Activated T-helper 17 cell treated with anti-CD3 and anti-CD28 coated beads, Interleukin-2, amount 50 U/mL, for 72 hours (primary cell): ENCODE measurements around the gene LDHAL6A. TPM values are rescaled to one million over a fixed set of nuclear protein-coding genes. Genes with fewer than 3 reads are reported as not detected.

Experiments used
- ATAC-seq: fragments of 150-1000 bp; cut with Tn5 transposase; replicated peaks from 2 replicates; pipeline ENCODE4 v1.10.0; 2021; ENCODE audit warnings: mild to moderate bottlenecking, moderate library complexity
- H3K27ac Mint-ChIP-seq: one replicate; pipeline ENCODE4 v1.8.0; 2022; ENCODE audit warnings: mixed read lengths
- H3K27me3 Mint-ChIP-seq: one replicate; pipeline ENCODE4 v1.8.0; 2022; ENCODE audit warnings: mixed read lengths
- H3K36me3 Mint-ChIP-seq: one replicate; pipeline ENCODE4 v1.8.0; 2022; ENCODE audit warnings: low read depth, mild to moderate bottlenecking, mixed read lengths
- H3K4me1 Mint-ChIP-seq: one replicate; pipeline ENCODE4 v1.8.0; 2022; ENCODE audit warnings: mixed read lengths
- H3K4me3 Mint-ChIP-seq: one replicate; pipeline ENCODE4 v1.8.0; 2022; ENCODE audit warnings: mild to moderate bottlenecking, mixed read lengths
- H3K9me3 Mint-ChIP-seq: one replicate; pipeline ENCODE4 v1.8.0; 2022; ENCODE audit warnings: mixed read lengths
- total RNA-seq, 2 donors: library from RNA; stranded (reverse); gene quantifications; one replicate each; pipeline ENCODE4 v1.2.3, GENCODE V29; 2022

Gene LDHAL6A
- total RNA-seq, 2 donors from 2014 or later: not detected

DNA sequence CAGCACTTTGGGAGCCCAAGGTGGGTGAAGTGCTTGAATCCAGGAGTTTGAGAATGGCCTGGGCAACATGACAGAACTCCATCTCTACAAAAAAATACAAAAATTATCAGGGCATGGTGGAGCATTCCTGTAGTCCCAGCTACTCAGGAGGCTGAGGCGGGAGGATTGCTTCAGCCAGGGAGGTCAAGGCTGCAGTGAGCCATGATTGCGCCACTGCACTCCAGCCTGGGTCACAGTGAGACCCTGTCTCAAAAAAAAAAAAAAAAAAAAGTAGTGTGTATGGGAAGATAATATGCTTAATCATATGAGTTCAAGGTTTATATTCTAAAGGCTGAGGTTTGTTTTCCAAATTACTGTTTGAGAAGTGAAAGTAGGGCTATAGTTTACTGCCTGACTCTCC, 10.7 kb downstream of the LDHAL6A start:
- no peak for ATAC-seq
- Mint-ChIP-seq H3K36me3 (no peaks in the 10 kb centered on the region), H3K9me3 (no peaks in the 10 kb centered on the region), H3K4me1 (no peaks in the 10 kb centered on the region), H3K27me3 (no peaks in the 10 kb centered on the region), H3K4me3 (no peak overlapping the region), H3K27ac (no peak overlapping the region)

DNA sequence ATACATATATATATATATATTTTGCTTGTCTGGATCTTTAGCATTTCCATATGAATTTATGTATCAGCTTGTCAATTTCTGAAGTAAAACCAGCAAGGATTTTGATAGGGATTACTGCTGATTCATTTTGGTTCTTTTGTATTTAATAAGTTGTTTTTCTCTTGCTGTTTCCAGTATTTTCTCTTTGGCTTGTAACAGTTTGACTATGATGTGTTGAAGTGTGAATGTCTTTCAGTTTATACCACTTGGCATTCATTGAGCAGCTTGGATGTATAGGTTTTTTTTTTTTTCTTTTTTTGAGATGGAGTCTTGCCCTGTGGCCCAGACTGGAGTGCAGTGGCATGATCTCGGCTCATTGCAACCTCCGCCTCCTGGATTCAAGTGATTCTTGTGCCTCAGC, 12.4 kb downstream of the LDHAL6A start:
- H3K4me1 Mint-ChIP-seq: no peaks in the 10 kb centered on the region
- ATAC-seq: peak; percentile 58
- H3K36me3 Mint-ChIP-seq: no peaks in the 10 kb centered on the region
- no peaks in the 10 kb centered on the region for H3K9me3 Mint-ChIP-seq
- H3K27ac Mint-ChIP-seq: peak overlapping the region; percentile 25
- no peaks in the 10 kb centered on the region for H3K27me3 Mint-ChIP-seq
- no peak overlapping the region for H3K4me3 Mint-ChIP-seq

DNA sequence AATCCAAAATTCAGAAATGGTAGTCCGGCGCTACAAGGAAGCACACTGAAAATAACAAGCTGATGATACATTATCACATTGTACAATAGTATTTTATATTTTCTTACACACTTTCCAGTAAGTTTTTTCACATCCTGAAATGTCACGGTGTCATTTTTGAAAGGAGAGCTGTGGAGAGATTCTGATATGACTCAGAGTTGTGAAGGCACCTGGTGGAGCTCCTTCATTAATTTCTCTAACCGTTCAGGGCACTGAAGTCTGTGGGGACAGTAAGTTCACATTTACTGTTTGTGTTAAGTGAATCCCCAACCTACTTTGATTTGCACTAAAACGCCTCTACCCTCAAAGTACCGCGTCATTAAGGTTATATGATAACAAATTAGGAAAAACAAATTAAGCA, 13.3 kb downstream of the LDHAL6A start:
- H3K4me3 Mint-ChIP-seq: no peak overlapping the region
- ATAC-seq: peak; percentile 32
- no peaks in the 10 kb centered on the region for H3K4me1 Mint-ChIP-seq
- no peaks in the 10 kb centered on the region for H3K9me3 Mint-ChIP-seq
- peak overlapping the region; percentile 25 for H3K27ac Mint-ChIP-seq
- no peaks in the 10 kb centered on the region for H3K27me3 Mint-ChIP-seq
- H3K36me3 Mint-ChIP-seq: no peaks in the 10 kb centered on the region

DNA sequence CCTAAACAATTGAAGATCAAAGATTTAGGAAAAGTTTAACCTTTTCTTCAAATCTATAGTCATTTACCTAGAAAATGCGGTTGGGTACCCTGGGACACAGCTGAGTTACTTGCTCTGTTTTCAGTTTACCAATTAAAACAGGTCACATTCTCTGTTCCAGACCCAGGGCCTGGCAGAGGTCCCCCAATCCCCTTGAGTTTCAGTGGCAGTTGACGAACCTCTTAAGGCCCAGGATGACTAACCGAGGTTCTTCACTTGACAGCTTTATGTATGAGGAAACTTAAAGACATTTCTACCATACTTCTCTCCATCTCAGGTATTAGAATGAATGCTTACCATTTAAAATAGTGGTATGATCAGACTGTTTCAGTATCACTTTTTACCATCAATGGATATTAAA, 16.3 kb downstream of the LDHAL6A start:
- ATAC-seq: peak; percentile 83
- no peaks in the 10 kb centered on the region for H3K9me3 Mint-ChIP-seq
- H3K36me3 Mint-ChIP-seq: peaks cover 22% of the 10 kb centered on the region
- no peaks in the 10 kb centered on the region for H3K27me3 Mint-ChIP-seq
- H3K27ac Mint-ChIP-seq: no peak overlapping the region
- H3K4me3 Mint-ChIP-seq: no peak overlapping the region
- no peaks in the 10 kb centered on the region for H3K4me1 Mint-ChIP-seq

DNA sequence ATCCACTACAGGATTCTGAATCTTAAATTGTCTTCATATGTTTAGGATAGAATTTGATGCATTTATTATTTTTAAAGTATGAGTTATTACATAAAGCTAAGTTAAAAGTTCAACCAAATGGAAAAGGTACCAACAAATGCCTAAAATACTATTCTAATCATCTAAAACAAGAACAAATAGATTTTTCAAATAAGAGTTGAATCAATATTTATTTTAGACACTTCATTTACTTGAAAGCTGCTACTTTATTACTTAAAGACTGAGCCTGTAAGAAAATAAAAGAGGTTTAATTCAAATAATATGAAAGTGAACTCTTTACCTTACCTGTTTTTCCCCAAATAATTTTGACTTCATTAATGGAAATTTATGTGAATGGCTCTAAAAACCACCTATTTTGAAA, 16.9 kb downstream of the LDHAL6A start:
- H3K27ac Mint-ChIP-seq: no peak overlapping the region
- H3K9me3 Mint-ChIP-seq: no peaks in the 10 kb centered on the region
- no peaks in the 10 kb centered on the region for H3K27me3 Mint-ChIP-seq
- no peak overlapping the region for H3K4me3 Mint-ChIP-seq
- ATAC-seq: no peak
- H3K36me3 Mint-ChIP-seq: peaks cover 28% of the 10 kb centered on the region
- H3K4me1 Mint-ChIP-seq: no peaks in the 10 kb centered on the region

DNA sequence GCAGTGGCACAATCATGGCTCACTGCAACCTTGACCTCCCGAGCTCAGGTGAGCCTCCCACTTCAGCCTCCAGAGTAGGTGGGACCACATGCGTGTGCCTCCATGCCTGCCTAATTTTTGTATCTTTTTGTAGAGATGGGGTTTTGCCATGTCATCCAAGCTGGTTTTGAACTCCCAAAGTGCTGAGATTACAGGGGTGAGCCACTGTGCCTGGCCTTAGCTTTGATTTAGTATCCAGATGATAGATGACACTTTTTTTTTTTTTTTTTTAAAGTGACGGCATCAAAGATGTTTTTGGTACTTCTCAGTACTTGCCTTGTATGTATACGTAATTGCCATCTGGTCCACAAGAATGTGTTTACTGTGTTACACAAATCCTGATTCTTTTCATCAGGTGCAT, 23.4 kb downstream of the LDHAL6A start:
- ATAC-seq: no peak
- no peaks in the 10 kb centered on the region for H3K9me3 Mint-ChIP-seq
- no peak overlapping the region for H3K27ac Mint-ChIP-seq
- H3K4me3 Mint-ChIP-seq: no peak overlapping the region
- H3K27me3 Mint-ChIP-seq: no peaks in the 10 kb centered on the region
- no peaks in the 10 kb centered on the region for H3K4me1 Mint-ChIP-seq
- H3K36me3 Mint-ChIP-seq: peaks cover 93% of the 10 kb centered on the region

DNA sequence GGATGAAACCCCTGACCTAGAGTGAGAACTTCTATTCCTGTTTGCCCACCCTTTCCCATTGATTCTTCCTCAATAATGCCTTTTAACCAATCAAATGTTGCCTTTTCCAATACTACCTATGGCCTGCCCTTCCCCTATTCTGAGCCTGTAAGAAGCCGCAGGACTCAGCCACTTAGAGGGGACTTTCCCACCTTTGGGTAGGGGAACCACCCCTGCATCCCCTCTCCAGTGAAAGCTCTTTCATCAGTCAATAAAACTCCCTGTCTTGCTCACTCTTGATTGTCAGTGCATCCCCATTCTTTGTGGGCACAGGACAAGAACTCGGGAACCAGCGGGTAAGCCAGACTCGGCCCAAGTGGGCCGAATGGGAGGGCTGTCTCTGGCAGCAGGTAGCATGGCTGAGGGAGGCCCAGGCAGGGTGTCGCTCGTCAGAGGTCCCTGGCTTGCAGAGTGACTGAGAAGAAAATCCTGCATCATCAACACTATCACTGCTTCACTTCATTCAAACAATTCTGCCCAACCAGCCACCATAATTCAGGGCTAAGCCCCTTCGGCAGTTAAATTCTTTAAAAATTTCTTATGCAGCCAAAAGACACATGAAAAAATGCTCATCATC, 30.4 kb downstream of the LDHAL6A start:
- Mint-ChIP-seq H3K27ac (peak overlapping the region; percentile 22), H3K9me3 (no peaks in the 10 kb centered on the region), H3K4me1 (no peaks in the 10 kb centered on the region), H3K4me3 (no peak overlapping the region), H3K36me3 (peaks cover 89% of the 10 kb centered on the region), H3K27me3 (no peaks in the 10 kb centered on the region)
- peak; percentile 91 for ATAC-seq

DNA sequence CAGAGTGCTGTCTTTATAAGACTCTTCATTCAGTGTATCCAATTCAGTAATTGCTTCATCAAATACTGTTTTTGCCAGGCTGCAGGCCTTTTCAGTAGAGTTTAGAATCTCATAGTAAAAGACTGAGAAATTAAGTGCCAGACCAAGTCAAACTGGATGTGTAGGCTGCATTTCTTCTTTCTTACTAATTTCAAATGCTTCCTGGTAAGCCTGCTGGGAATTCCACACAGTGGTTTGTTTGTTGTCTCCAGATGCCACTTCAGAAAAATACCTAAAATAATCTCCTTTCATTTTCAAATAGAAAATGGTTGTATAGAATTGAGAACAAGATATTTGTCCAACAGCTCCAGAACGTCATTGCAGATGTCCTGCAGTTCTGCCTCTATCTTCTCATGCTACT, 34.7 kb downstream of the LDHAL6A start:
- no peaks in the 10 kb centered on the region for H3K9me3 Mint-ChIP-seq
- no peak overlapping the region for H3K4me3 Mint-ChIP-seq
- peaks cover 82% of the 10 kb centered on the region for H3K36me3 Mint-ChIP-seq
- H3K4me1 Mint-ChIP-seq: no peaks in the 10 kb centered on the region
- H3K27ac Mint-ChIP-seq: peak overlapping the region; percentile 30
- no peaks in the 10 kb centered on the region for H3K27me3 Mint-ChIP-seq
- ATAC-seq: no peak

DNA sequence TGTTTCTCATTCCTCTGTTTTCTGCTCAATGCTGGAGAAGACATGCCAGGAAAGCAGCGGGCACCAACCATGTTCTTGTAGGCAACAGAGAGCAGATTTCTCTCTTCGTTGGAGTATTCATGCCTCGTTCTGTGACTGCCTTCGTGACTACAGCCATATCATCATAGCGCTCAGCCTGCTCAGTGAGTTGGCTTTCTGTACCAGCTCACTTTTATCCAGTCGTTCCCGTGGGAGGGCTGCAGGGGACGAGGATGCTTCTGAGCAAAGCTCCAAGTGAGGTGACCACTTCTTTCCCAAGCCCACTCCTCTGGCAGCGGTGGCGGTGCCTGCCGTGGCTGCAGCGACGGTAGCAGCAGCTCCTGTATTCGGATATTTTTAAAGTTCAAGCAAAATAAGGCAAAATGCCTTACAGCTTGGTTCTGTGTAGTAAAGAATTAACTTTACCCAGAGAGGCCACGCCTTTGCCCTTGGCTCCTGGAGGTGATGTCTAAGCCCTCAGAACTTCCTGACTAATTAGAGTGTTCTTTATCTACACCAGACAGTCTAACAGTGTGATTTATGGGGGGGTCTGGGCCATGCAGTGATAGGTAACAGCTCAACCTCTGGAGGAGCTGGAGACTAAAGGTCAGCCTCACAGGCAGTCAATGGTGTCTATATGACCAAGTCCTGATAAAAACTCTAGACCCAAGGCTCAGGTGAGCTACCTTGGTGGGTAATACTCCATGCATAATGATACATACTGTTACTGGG, 35.3 kb downstream of the LDHAL6A start:
- Mint-ChIP-seq H3K27me3 (no peaks in the 10 kb centered on the region), H3K4me3 (no peak overlapping the region), H3K4me1 (no peaks in the 10 kb centered on the region), H3K36me3 (peaks cover 86% of the 10 kb centered on the region), H3K9me3 (no peaks in the 10 kb centered on the region), H3K27ac (peak overlapping the region; percentile 30)
- ATAC-seq: no peak

DNA sequence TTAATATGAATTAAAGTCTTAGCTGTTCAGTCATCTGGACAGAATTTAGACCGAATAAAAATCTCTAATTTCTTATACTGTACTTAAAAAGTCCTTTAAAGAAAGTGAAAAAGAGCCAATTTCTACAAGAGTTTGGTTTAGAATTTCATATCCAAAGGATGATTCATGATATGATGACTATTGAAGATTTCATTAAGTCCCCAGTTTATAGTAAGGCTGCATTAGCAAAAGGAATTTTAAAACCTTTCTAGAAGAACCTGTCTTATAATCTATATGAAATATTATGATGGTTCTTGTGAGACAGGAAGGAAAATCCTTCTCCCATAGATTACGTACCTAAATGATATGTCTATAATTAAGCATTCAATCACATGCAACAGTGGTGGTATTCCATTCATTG, 36.3 kb downstream of the LDHAL6A start:
- no peaks in the 10 kb centered on the region for H3K27me3 Mint-ChIP-seq
- H3K27ac Mint-ChIP-seq: no peak overlapping the region
- H3K9me3 Mint-ChIP-seq: no peaks in the 10 kb centered on the region
- peaks cover 91% of the 10 kb centered on the region for H3K36me3 Mint-ChIP-seq
- no peak for ATAC-seq
- H3K4me1 Mint-ChIP-seq: no peaks in the 10 kb centered on the region
- H3K4me3 Mint-ChIP-seq: no peak overlapping the region

DNA sequence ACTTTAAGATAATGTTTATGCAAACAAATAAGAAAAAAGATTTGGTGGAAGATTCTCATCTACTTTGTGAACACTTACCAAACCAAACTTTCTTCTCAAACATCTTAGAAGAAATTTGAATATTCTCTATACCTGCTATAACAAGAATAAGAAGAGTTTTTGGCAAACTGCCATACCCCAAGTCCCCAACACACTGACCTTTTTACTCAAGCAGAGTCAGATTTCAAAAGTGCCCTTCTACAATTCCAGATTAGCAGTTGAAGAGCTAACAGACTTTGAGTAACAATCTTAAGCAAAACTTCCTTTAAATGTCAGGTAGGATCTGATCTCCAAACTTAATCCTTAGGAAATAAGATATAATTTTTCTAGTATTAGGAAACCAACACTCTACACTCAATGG, 37.2 kb downstream of the LDHAL6A start:
- ATAC-seq: no peak
- Mint-ChIP-seq H3K9me3 (no peaks in the 10 kb centered on the region), H3K27ac (no peak overlapping the region), H3K4me3 (no peak overlapping the region), H3K4me1 (no peaks in the 10 kb centered on the region), H3K27me3 (no peaks in the 10 kb centered on the region), H3K36me3 (peaks cover 93% of the 10 kb centered on the region)

DNA sequence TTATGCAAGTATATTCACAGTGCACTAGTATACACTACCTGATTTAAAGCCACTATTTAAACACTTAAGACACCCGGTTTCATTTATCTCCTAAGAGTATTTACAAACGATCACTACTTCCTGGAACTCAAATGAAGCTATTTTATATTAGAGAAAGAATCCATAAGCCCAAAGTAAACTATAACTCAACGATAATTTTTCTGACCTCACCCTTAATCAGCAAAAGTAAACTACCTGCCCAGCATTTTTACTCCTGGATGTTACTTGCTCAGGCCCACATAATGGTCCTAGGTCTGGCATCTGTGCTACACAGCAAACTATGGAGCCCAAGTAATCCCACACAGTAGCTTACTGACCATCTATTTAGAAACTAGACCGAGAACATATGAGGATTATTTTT, 37.7 kb downstream of the LDHAL6A start:
- no peaks in the 10 kb centered on the region for H3K27me3 Mint-ChIP-seq
- no peaks in the 10 kb centered on the region for H3K4me1 Mint-ChIP-seq
- H3K36me3 Mint-ChIP-seq: peaks cover 93% of the 10 kb centered on the region
- no peak for ATAC-seq
- no peak overlapping the region for H3K4me3 Mint-ChIP-seq
- no peaks in the 10 kb centered on the region for H3K9me3 Mint-ChIP-seq
- peak overlapping the region; percentile 35 for H3K27ac Mint-ChIP-seq

DNA sequence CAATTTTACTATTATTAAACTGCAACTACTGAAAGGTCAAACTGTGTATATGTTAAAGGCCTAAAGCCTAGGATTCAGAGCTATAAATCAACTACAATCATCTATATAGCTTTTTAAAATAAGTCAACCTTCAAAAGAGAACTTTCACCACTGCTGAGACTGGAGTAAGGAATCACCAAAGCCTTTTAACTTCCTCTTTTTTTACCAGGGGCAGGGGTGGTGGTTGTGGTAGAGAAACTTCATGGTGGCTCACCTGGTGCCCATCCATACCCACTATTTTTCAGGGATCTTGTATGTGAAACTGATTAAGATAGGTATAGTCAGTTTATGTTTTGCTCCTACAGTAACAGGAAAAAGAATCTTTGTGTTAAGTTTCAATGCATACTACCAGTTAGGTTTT, 39.6 kb downstream of the LDHAL6A start:
- Mint-ChIP-seq H3K27me3 (no peaks in the 10 kb centered on the region), H3K4me3 (no peak overlapping the region), H3K36me3 (peaks cover 91% of the 10 kb centered on the region), H3K4me1 (no peaks in the 10 kb centered on the region), H3K9me3 (no peaks in the 10 kb centered on the region), H3K27ac (no peak overlapping the region)
- ATAC-seq: no peak

DNA sequence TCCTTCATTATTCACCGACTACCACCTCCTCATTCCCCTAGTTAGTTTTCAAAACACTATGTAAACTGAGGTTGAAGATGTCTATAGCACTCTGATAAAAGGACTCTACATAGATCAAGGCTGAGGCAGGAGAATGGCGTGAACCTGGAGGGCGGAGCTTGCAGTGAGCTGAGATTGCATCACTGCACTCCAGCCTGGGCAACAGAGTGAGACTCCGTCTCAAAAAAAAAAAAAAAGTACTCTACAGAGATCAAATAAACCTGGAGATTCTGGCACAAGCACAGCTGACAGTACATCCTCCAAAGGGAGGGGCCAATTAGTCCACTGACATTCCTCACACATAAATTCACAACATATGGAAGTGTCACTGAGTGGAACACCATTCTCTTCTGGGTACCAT, 40.0 kb downstream of the LDHAL6A start:
- no peaks in the 10 kb centered on the region for H3K9me3 Mint-ChIP-seq
- peaks cover 91% of the 10 kb centered on the region for H3K36me3 Mint-ChIP-seq
- H3K27ac Mint-ChIP-seq: no peak overlapping the region
- H3K4me1 Mint-ChIP-seq: no peaks in the 10 kb centered on the region
- ATAC-seq: no peak
- no peak overlapping the region for H3K4me3 Mint-ChIP-seq
- H3K27me3 Mint-ChIP-seq: no peaks in the 10 kb centered on the region

DNA sequence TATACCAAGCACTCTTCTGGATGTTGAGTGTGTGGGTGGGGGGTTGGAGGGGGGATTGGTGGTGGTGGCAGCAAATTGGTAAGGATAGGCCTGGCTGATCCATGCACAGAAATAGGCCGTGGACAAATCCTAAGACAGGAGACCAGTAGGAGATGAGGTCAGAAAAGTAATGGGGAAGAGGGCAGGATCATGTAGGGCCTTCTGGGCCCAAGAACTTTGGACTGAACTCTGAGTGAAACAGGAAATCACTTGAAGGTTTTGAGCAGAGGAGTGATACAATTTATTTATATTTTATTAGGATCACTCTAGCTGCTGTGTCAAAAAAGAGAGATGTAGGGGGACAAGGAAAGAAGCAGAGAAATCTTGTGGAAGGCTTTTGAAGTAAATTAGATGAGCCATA, 42.4 kb downstream of the LDHAL6A start:
- H3K9me3 Mint-ChIP-seq: no peaks in the 10 kb centered on the region
- H3K27me3 Mint-ChIP-seq: no peaks in the 10 kb centered on the region
- H3K36me3 Mint-ChIP-seq: peaks cover 96% of the 10 kb centered on the region
- no peaks in the 10 kb centered on the region for H3K4me1 Mint-ChIP-seq
- no peak for ATAC-seq
- H3K27ac Mint-ChIP-seq: peak overlapping the region; percentile 1
- H3K4me3 Mint-ChIP-seq: no peak overlapping the region
